ENCODE data around the gene PDCD4. TPM values are rescaled to one million over a fixed set of nuclear protein-coding genes. Genes with fewer than 3 reads are reported as not detected.

The PDCD4 gene
- total and polyA plus RNA-seq, 2 of the 8 experiments (the other 6 are each of a cell fraction or from before 2014, with no cell fraction given), result 3.3 to 26.8 TPM

DNA sequence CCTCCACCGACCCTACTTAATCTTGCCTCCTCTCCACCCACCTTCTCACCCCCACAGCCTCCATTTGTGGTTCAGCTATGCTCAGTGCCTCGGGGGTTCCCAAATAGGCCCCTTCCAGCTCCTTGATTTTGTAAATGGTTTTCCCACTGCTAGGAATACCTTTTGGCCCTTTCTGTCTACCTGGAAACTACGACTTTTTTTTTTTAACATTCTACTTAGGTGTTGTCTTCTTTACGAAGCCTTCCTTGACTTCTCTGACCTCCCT, 27.2 kb upstream of the PDCD4 start (continued):
- TF ChIP-seq CHD7 (IDR thresholded peaks at IDR 0.05; ENCODE audit: insufficient replicate concordance, low read length) (no peak), KDM5A (IDR thresholded peaks at IDR 0.05; ENCODE audit: low read length) (no peak), SP1 (IDR thresholded peaks at IDR 0.05; ENCODE audit: low read depth, low read length) (no peak), POLR2A (IDR thresholded peaks at IDR 0.05; ENCODE audit: control extremely low read depth in 1 of 2, low read depth in 2 of 2, low read length in 2 of 2) (no peak), USF2 (IDR thresholded peaks at IDR 0.05; ENCODE audit: low read length) (no peak), MAX (IDR thresholded peaks at IDR 0.05) (no peak), SIX5 (IDR thresholded peaks at IDR 0.05; ENCODE audit: low read depth, low read length) (no peak), CHD2 (IDR thresholded peaks at IDR 0.05; ENCODE audit: low read length) (no peak), JUN (IDR thresholded peaks at IDR 0.05; ENCODE audit: low read depth, low read length) (no peak), KDM1A (IDR thresholded peaks at IDR 0.05; ENCODE audit: borderline replicate concordance, low read length) (no peak), RBBP5 (IDR thresholded peaks at IDR 0.05; ENCODE audit: borderline replicate concordance, low read depth, low read length) (no peak), BRCA1 (IDR thresholded peaks at IDR 0.05; ENCODE audit: low read depth, low read length) (no peak)
